H1 (cell line): ENCODE data around the gene WDR53. TPM values are rescaled to one million over a fixed set of nuclear protein-coding genes. Genes with fewer than 3 reads are reported as not detected.

Experiments
- CTCF ChIA-PET: fragments of 300-600 bp; sonication (Branson Sonifier 250); formaldehyde crosslinking; loops from one replicate; lab custom pipeline; 2021; ENCODE audit not compliant: partially characterized antibody; lab: Charles Lee
- POLR2A ChIA-PET: fragments of 300-600 bp; sonication (Branson Sonifier 250); formaldehyde crosslinking; loops from one replicate; lab custom pipeline; 2021; ENCODE audit warnings: inconsistent platforms; ENCODE audit not compliant: partially characterized antibody; lab: Charles Lee
- DNase-seq, 2 experiments: peaks; one replicate each; pipeline versions ENCODE4 v3.0.0 to v3.0.0-alpha.2; 2010 to 2022; ENCODE audit warnings: low spot score in 2 of 2, low read depth in 1 of 2, mixed read lengths in 1 of 2
- FAIRE-seq: peaks from 2 replicates; lab custom pipeline; 2011; peaks lifted over from hg19 to GRCh38; lab: Jason Lieb, UNC
- H2AFZ ChIP-seq: 2 replicates; pipeline ENCODE4 v1.8.1; 2012; ENCODE audit warnings: low read length, inconsistent platforms
- H2AK5ac ChIP-seq: 2 replicates; pipeline ENCODE4 v1.6.1; 2013; ENCODE audit warnings: low read depth, low read length
- H2BK120ac ChIP-seq: replicated peaks from 2 replicates; pipeline ENCODE3; 2013; ENCODE audit warnings: low read depth, low read length, inconsistent platforms
- H2BK12ac ChIP-seq: 2 replicates; pipeline ENCODE4 v1.6.1; 2013; ENCODE audit warnings: low read depth, low read length
- H2BK15ac ChIP-seq: 2 replicates; pipeline ENCODE4 v1.6.1; 2013; ENCODE audit warnings: low read length
- H2BK20ac ChIP-seq: 2 replicates; pipeline ENCODE4 v1.6.1; 2013; ENCODE audit warnings: low read length
- H2BK5ac ChIP-seq: 2 replicates; pipeline ENCODE4 v1.6.1; 2013; ENCODE audit warnings: low read depth, low read length
- H3K14ac ChIP-seq: 2 replicates; pipeline ENCODE4 v1.6.1; 2013; ENCODE audit warnings: inconsistent platforms; ENCODE audit not compliant: insufficient read length
- H3K18ac ChIP-seq: 2 replicates; pipeline ENCODE4 v1.6.1; 2013; ENCODE audit warnings: low read length; ENCODE audit errors: extremely low read depth
- H3K23ac ChIP-seq: 2 replicates; pipeline ENCODE4 v1.6.1; 2013; ENCODE audit warnings: inconsistent platforms; ENCODE audit not compliant: insufficient read length
- H3K23me2 ChIP-seq: 2 replicates; pipeline ENCODE4 v1.6.1; 2013; ENCODE audit warnings: low read depth, low read length
- H3K27ac ChIP-seq: 2 replicates; pipeline ENCODE4 v1.6.1; 2011; ENCODE audit warnings: low read depth, low read length, inconsistent platforms
- H3K27me3 ChIP-seq, 4 experiments: replicated peaks in 1 of 4; 1 replicate in 1 of 4; 2 replicates in 3 of 4; pipeline versions ENCODE4 v1.6.1 to v1.8.1; 2011 to 2013; ENCODE audit warnings: low read length in 3 of 4, mild to moderate bottlenecking in 3 of 4, inconsistent platforms in 2 of 4, mixed read lengths in 2 of 4, moderate library complexity in 1 of 4; ENCODE audit not compliant: control insufficient read depth in 3 of 4, insufficient read depth in 3 of 4; ENCODE audit errors: extremely low read depth in 1 of 4
- H3K36me3 ChIP-seq, 4 experiments: 2 replicates each; pipeline versions ENCODE4 v1.6.1 to v1.8.1; 2011 to 2013; ENCODE audit warnings: mild to moderate bottlenecking in 4 of 4, low read length in 3 of 4, moderate library complexity in 2 of 4, control low read depth in 1 of 4, inconsistent platforms in 1 of 4; ENCODE audit not compliant: insufficient read depth in 4 of 4, control insufficient read depth in 2 of 4
- H3K4ac ChIP-seq: replicated peaks from 2 replicates; pipeline ENCODE3; 2013; ENCODE audit warnings: low read length, low read depth, mixed read lengths, inconsistent platforms; ENCODE audit not compliant: insufficient read length
- H3K4me1 ChIP-seq, 4 experiments: replicated peaks in 1 of 4; 1 replicate in 1 of 4; 2 replicates in 3 of 4; pipeline versions ENCODE4 v1.6.1 to v1.8.1; 2011 to 2013; ENCODE audit warnings: low read length in 3 of 4, inconsistent platforms in 2 of 4, mixed read lengths in 1 of 4; ENCODE audit not compliant: insufficient read depth in 4 of 4, control insufficient read depth in 3 of 4
- H3K4me2 ChIP-seq, 2 experiments: 2 replicates each; pipeline versions ENCODE4 v1.6.1 to v1.8.1; 2011 to 2013; ENCODE audit warnings: low read depth in 2 of 2, low read length in 2 of 2, control low read depth in 1 of 2, inconsistent platforms in 1 of 2, mild to moderate bottlenecking in 1 of 2; ENCODE audit not compliant: insufficient read depth in 1 of 2
- H3K4me3 ChIP-seq, 4 experiments: fragments of 200-600, 300-600 bp in 1 of 4; sonication (generic), shearing (Covaris generic), sonication (Bioruptor Twin) in 1 of 4; 2 replicates each; pipeline versions ENCODE4 v1.5.1 to v1.8.1; 2011 to 2016; ENCODE audit warnings: low read length in 4 of 4, low read depth in 3 of 4, control low read depth in 2 of 4, inconsistent platforms in 2 of 4, mild to moderate bottlenecking in 2 of 4, mixed read lengths in 1 of 4, moderate library complexity in 1 of 4; ENCODE audit not compliant: insufficient read depth in 2 of 4; ENCODE audit errors: extremely low read depth in 1 of 4
- H3K56ac ChIP-seq: replicated peaks from 2 replicates; pipeline ENCODE3; 2013; ENCODE audit warnings: low read depth, mild to moderate bottlenecking, mixed read lengths, low read length, inconsistent platforms; ENCODE audit not compliant: insufficient read length
- H3K79me1 ChIP-seq: 2 replicates; pipeline ENCODE4 v1.6.1; 2013; ENCODE audit warnings: low read depth, low read length, control low read depth
- H3K79me2 ChIP-seq, 2 experiments: 2 replicates each; pipeline versions ENCODE4 v1.6.1 to v1.8.1; 2012 to 2013; ENCODE audit warnings: low read length in 2 of 2, mild to moderate bottlenecking in 2 of 2, inconsistent platforms in 1 of 2; ENCODE audit not compliant: insufficient read depth in 2 of 2, control insufficient read depth in 1 of 2
- H3K9ac ChIP-seq, 4 experiments: replicated peaks in 1 of 4; 1 replicate in 1 of 4; 2 replicates in 3 of 4; pipeline versions ENCODE4 v1.6.1 to v1.8.1; 2011 to 2013; ENCODE audit warnings: low read depth in 3 of 4, low read length in 3 of 4, control low read depth in 2 of 4, mild to moderate bottlenecking in 2 of 4, moderate library complexity in 2 of 4, inconsistent platforms in 1 of 4; ENCODE audit errors: extremely low read depth in 1 of 4
- H3K9me3 ChIP-seq, 2 experiments: 2 replicates each; pipeline versions ENCODE4 v1.6.1 to v1.8.1; 2012 to 2013; ENCODE audit warnings: mild to moderate bottlenecking in 2 of 2, moderate library complexity in 2 of 2, control low read depth in 1 of 2, inconsistent platforms in 1 of 2, low read depth in 1 of 2, low read length in 1 of 2, mixed read lengths in 1 of 2; ENCODE audit not compliant: insufficient read depth in 2 of 2
- H4K20me1 ChIP-seq, 2 experiments: replicated peaks in 1 of 2; 2 replicates each; pipeline versions ENCODE3 to v1.8.1; 2011 to 2013; ENCODE audit warnings: inconsistent platforms in 2 of 2, low read length in 2 of 2, mild to moderate bottlenecking in 1 of 2; ENCODE audit not compliant: insufficient read depth in 2 of 2, control insufficient read depth in 1 of 2
- H4K5ac ChIP-seq: 2 replicates; pipeline ENCODE4 v1.6.1; 2013; ENCODE audit warnings: low read length, low read depth, mixed read lengths, inconsistent platforms; ENCODE audit not compliant: insufficient read length
- H4K8ac ChIP-seq: 2 replicates; pipeline ENCODE4 v1.8.0; 2013; ENCODE audit warnings: mild to moderate bottlenecking, moderate library complexity, low read length, inconsistent platforms; ENCODE audit not compliant: insufficient read depth; ENCODE audit errors: extremely low read depth
- H4K91ac ChIP-seq: replicated peaks from 2 replicates; pipeline ENCODE3; 2013; ENCODE audit warnings: low read length, mixed read lengths, inconsistent platforms; ENCODE audit not compliant: insufficient read length
- EZH2 ChIP-seq: fragments of 200-600 bp; sonication (generic); IDR thresholded peaks from 2 replicates; pipeline ENCODE4 v1.7.1; 2012; ENCODE audit warnings: low read depth, mild to moderate bottlenecking, moderate library complexity, low read length, inconsistent platforms; ENCODE audit not compliant: severe bottlenecking
- GABPA ChIP-seq: IDR thresholded peaks from 2 replicates; pipeline ENCODE4 v1.6.1; 2011; ENCODE audit warnings: mild to moderate bottlenecking, low read length, moderate library complexity, borderline replicate concordance; ENCODE audit not compliant: insufficient read depth
- KDM4A ChIP-seq: IDR thresholded peaks from one replicate; pipeline ENCODE4 v1.7.1; 2012; ENCODE audit warnings: low read depth, mild to moderate bottlenecking, moderate library complexity, low read length, inconsistent platforms; ENCODE audit not compliant: severe bottlenecking
- NRF1 ChIP-seq: IDR thresholded peaks from 2 replicates; pipeline ENCODE4 v1.6.1; 2011; ENCODE audit warnings: mild to moderate bottlenecking, low read depth, low read length, improper control_type of control experiment
- TAF7 ChIP-seq: optimal IDR thresholded peaks from 2 replicates; pipeline ENCODE3; 2011; ENCODE audit warnings: low read depth, mild to moderate bottlenecking, inconsistent platforms, low read length, moderate library complexity, borderline replicate concordance
- TEAD4 ChIP-seq: IDR thresholded peaks from 2 replicates; pipeline ENCODE4 v1.6.1; 2012; ENCODE audit warnings: low read depth, low read length, inconsistent platforms, mixed read lengths
- YY1 ChIP-seq: IDR thresholded peaks from 2 replicates; pipeline ENCODE4 v1.6.1; 2011; ENCODE audit warnings: low read depth, mild to moderate bottlenecking, low read length
- WGBS, 2 experiments: shearing (Covaris generic) in 1 of 2; methylation state at CpG; one replicate each; pipeline versions ENCODE4 v1.1.6 to v1.1.7; 2013 to 2015; ENCODE audit warnings: low lambda C conversion rate in 2 of 2, mixed read lengths in 2 of 2, inconsistent platforms in 1 of 2, low coverage in 1 of 2, missing lambda C conversion rate in 1 of 2; ENCODE audit not compliant: insufficient replicate concordance in 2 of 2, insufficient coverage in 1 of 2, insufficient read length in 1 of 2; ENCODE audit errors: extremely low coverage in 1 of 2, missing lambda C conversion rate in 1 of 2; 5-methylcytosine and 5-hydroxymethylcytosine counted together
- polyA plus RNA-seq, 7 experiments: library from polyadenylated mRNA; depleted of rRNA in 3 of 7; stranded (reverse) in 5 of 7; unstranded in 2 of 7; fragments of >200 nt in 5 of 7; fragments of 200-250 nt in 2 of 7; gene quantifications; 1 replicate in 5 of 7; 2 replicates in 1 of 7; 4 replicates in 1 of 7; pipeline versions ENCODE4 v1.2.1 to v1.2.3, GENCODE V29; 2011 to 2013; ENCODE audit warnings: missing spikeins in 2 of 7, mixed read lengths in 2 of 7
- total RNA-seq: library from RNA; stranded (reverse); fragmentation: NEBNext Ultra II Directional; extraction: Animal tissue kit (Norgen Biotek cat#: 25700); gene quantifications from 2 replicates; pipeline ENCODE4 v1.2.1, GENCODE V29; 2021

Gene WDR53
- total and polyA plus RNA-seq, 2 of the 8 experiments (the other 6 are each of a cell fraction or from before 2014, with no cell fraction given), result 7.4 to 18.8 TPM

GRCh38 chr3:196590279-196590678 lies 21.9 kb upstream of the WDR53 start:
- Histone ChIP-seq H2BK120ac (no peak overlapping the region), H2BK15ac (no peak overlapping the region), H3K56ac (no peak overlapping the region), H3K4me3 (no peak overlapping the region), H3K79me2 (no peaks in the 10 kb centered on the region), H3K14ac (no peak overlapping the region), H3K18ac (no peak overlapping the region), H3K27me3 (no peaks in the 10 kb centered on the region), H3K23ac (no peak overlapping the region), H3K23me2 (no peaks in the 10 kb centered on the region), H2BK5ac (no peak overlapping the region), H3K36me3 (peaks cover 0 to 5% (median under 1%) of the 10 kb centered on the region in 4 experiments; a peak in 2 of 8 replicates), H3K9me3 (no peaks in the 10 kb centered on the region), H3K27ac (no peak overlapping the region), H4K20me1 (peaks cover 0 to 2% of the 10 kb centered on the region in 2 experiments), H2BK20ac (no peak overlapping the region), H3K4me2 (no peak overlapping the region), H4K91ac (no peak overlapping the region), H3K9ac (no peak overlapping the region), H2AFZ (no peak overlapping the region), H3K79me1 (no peaks in the 10 kb centered on the region), H2AK5ac (no peak overlapping the region), H4K8ac (no peak overlapping the region), H3K4ac (no peak overlapping the region), H4K5ac (no peak overlapping the region), H3K4me1 (no peaks in the 10 kb centered on the region), H2BK12ac (no peak overlapping the region)
- ChIA-PET POLR2A (interaction anchor here (0.6 to 1.1 kb wide), 2 partner anchors 11 to 359 kb away, joined by 3 read pairs; no protein-coding TSS in a partner anchor), CTCF (interaction anchor here (0.6 to 2.9 kb wide), 9 partner anchors 10 to 820 kb away, joined by 3 to 8 read pairs (median 3); no protein-coding TSS in a partner anchor)
- no peak for FAIRE-seq
- 93% methylated on average over 5 of the region's 5 CpGs; no CpG with 5 or more reads in 1 of the 2 experiments for WGBS, 2 experiments
- no peak for DNase-seq
- TF ChIP-seq NRF1 (no peak), EZH2 (no peak), TEAD4 (no peak), TAF7 (no peak), KDM4A (no peak), YY1 (no peak), GABPA (no peak)
